ENCODE data around the gene CPPED1.

CPPED1 gene

GRCh38 chr16:12677502-12677901 lies 126.2 kb downstream of the CPPED1 start:
- no peak for DNase-seq

GRCh38 chr16:12675852-12676251 lies 127.8 kb downstream of the CPPED1 start:
- DNase-seq: no peak

- DNase-seq: no peak
Observed at GRCh38 chr16:12675046-12675445, 128.6 kb downstream of the CPPED1 start.

DNA sequence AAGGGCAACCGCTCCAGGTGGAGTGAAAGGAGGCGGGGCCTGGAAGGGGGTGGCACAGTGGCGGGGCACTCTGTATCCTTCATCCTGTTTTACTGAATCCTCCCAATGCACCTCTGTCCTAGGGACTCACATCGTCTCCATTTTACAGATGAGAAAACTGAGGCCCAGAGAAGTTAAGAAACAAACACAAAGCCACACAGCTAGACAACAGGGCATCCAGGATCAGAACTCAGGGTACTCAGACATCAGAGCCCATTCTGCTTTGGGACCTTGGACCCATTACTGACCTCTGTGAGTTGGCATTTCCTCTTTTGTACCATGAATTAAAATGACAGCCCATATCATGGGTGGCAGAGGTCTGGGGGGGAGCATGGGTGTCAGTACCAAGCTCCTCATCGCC lies 129.2 kb downstream of the CPPED1 start:
- no peak for DNase-seq

GRCh38 chr16:12674071-12674470 lies 129.6 kb downstream of the CPPED1 start:
- no peak for DNase-seq

DNA sequence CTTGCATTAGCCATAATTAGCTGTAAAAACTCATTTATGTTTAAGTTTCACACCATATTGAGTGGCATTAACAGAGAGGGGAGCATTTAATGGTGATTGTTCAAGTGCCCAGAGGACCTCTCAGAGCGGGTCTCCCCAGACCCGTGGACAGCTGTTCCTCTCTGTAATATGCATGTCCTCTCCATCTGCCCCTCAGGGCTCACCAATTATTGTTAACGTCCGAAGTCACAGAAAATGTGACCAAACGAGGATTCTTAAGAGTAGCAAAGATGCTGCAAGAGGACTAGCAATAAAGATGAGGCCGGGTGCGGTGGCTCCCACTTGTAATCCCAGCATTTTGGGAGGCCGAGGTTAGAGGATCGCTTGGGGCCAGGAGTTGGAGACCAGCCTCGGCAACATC lies 130.2 kb downstream of the CPPED1 start:
- no peak for DNase-seq

GRCh38 chr16:12672986-12673385 lies 130.7 kb downstream of the CPPED1 start:
- no peak for DNase-seq

DNA sequence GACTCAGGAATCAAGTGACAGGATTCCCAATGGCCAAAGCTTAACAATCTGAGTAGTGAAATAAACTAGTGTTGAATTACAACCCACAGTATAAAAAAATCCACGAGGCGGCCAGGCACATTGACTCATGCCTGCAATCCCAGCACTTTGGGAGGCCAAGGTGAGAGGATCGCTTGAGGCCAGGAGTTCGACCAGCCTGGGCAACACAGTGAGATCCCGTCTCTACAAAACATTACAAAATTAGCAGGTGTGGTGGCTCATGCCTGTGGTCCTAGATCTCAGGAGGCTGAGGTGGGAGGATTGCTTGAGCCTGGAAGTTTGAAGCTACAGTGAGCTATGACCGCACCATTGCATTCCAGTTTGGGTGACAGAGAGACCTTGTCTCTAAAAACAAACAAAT lies 133.8 kb downstream of the CPPED1 start:
- DNase-seq: no peak

DNA sequence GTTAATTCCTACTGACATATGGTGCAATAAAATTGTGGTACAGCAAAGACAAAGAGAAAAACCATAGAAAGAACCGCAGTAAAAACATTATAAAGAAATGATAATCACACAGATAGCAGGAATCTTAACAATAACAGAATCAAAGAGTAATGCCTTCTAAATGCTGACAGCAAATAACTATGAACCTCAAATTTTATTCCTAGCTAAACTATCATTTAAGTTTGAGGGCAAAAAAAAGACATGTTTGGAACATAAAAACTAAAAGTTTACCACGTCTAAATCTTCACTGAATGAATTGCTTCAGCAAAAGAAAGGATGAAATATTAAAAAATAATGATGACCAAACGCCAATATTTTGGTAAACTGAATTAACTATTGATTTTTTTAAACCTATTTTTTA lies 135.8 kb downstream of the CPPED1 start:
- no peak for DNase-seq

GRCh38 chr16:12664164-12664733 lies 139.4 kb downstream of the CPPED1 start:
- no peak for DNase-seq

- peak in 1 of 2 donors; percentile 3 for DNase-seq
Observed at GRCh38 chr16:12661656-12662172, 142.0 kb downstream of the CPPED1 start.

GRCh38 chr16:12659871-12660270 lies 143.8 kb downstream of the CPPED1 start:
- no peak for DNase-seq

DNA sequence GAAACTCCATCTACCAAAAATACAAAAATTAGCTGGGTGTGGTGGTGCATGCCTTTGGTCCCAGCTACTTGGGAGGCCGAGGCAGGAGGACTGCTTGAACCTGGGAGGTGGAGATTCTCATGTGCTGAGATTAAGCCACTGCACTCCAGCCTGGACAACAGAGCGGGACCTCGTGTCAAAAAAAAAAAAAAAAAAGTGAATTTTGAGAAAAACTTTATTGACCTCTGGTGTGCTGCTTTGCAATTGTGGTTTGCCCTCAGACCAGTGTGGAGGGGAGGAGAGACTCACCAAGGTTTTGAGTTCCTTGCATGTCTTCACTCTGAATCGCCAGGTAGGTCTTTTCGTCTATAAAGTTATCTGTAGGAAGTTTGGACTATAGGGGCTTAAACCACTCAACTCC lies 145.2 kb downstream of the CPPED1 start:
- DNase-seq: no peak

- DNase-seq: no peak
Observed at GRCh38 chr16:12655537-12655936, 148.2 kb downstream of the CPPED1 start.

GRCh38 chr16:12653820-12654392 lies 149.8 kb downstream of the CPPED1 start:
- no peak for DNase-seq

GRCh38 chr16:12652924-12653323 lies 150.8 kb downstream of the CPPED1 start:
- no peak for DNase-seq

DNA sequence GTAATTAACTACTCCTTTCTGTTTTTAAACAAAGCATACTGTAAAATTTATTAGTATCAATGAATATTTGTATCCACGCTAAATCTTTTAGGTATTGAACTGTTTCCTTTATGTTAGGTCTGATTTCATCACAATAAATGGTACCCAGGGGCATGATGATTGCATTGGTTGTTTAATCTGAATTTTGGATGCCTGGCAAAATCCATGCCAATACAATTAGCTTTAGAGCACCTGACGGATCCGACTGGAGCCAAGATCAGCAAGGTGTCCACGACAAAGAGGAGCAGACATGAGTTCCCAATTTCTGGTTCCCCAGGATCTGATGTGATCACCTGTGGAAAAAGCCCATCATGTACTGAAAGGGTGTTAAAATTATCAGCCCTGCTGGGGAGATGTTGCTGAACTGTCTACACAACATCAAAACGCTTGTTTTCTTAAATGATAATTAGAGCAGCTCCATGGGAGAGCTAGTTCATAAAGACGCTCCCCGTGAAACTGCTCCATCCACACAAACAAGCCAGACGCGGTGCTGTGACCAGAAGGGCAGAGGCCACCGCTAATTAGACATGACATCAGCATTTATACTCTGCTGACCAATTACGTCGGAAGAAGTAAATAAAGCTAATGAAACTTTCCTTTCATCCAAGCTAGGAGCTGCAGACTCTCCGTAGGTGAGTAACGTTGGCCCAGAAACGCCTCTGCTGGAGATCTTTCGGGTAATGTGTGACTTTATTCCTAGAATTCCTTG lies 151.7 kb downstream of the CPPED1 start:
- no peak for DNase-seq

GRCh38 chr16:12649356-12649755 lies 154.3 kb downstream of the CPPED1 start:
- DNase-seq: no peak

- peak in 1 of 2 donors; percentile 10 for DNase-seq
Observed at GRCh38 chr16:12646490-12647274, 157.0 kb downstream of the CPPED1 start.

DNA sequence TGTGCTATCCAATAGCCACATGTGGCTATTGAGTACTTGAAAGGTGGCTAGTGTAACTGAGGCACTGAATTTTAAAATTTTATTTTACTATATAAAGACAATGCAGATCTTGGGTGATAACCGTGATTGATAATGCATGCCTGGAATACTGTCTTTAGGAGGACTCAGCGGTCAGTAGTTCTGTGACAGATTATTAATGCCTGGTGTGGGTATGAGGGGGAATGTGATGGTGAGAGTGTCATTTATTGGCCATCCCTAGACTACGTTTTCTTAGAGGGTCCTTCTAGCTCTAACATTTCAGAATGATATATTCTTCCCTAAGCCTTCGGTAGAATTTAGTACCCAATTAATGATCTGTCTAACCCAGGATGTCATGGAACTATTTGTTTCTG lies 157.6 kb downstream of the CPPED1 start:
- DNase-seq: no peak

DNA sequence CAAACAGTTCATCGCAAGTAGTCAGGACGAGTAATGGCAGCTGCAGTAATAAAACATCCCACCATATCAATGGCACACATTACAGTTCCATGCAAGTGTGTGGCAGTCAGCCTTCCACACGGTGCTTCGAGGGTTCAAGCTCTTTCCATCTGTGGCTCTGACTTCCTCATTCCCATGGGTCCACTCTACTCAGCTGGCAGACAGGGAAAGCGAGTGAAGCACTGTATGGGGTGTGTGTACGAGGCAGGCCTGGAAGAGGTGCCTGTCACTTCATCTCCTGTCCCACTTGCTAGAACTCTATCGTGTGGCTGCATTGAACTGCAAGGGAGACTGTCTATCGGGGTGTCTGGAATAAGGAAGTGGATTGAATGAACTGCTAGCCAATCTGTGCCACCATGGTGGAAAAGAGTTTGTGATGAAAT lies 160.6 kb downstream of the CPPED1 start:
- DNase-seq: no peak

GRCh38 chr16:12639044-12639443 lies 164.6 kb downstream of the CPPED1 start:
- no peak for DNase-seq

DNA sequence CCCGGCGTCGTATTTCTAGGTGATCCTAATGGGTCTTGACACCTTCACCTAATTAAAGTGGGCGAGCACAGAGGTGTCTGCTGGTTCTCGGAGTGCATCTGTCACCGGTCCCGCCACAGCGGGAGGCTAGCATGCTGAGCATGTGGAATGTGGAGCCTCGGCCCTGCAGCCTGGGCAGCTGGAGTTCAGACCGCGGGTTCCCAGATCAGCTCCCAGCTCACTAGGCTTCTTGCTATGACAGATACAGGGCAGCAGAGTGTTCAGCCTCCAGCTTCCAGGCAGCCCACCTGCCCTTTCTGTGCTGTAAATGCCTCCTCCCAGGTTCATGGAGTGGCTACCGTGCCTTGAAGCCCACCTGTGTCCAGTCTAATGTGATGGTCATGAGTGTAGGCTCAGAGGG lies 166.7 kb downstream of the CPPED1 start:
- DNase-seq: no peak
